ENCODE data around the gene TNXB. TPM values are rescaled to one million over a fixed set of nuclear protein-coding genes. Genes with fewer than 3 reads are reported as not detected.

TNXB gene
- total RNA-seq, 1 donor from 2014 or later: 6.0 TPM

- Mint-ChIP-seq H3K4me3 (ENCODE audit: unreplicated experiment) (no peak overlapping the region), H3K4me1 (ENCODE audit: low read depth, unreplicated experiment) (no peaks in the 10 kb centered on the region)
Observed at GRCh38 chr6:32084780-32085179, 24.4 kb downstream of the TNXB start.

GRCh38 chr6:32083812-32084768, 25.0 kb downstream of the TNXB start:
- Mint-ChIP-seq H3K36me3 (ENCODE audit: unreplicated experiment) (peaks cover 4% of the 10 kb centered on the region), H3K9me3 (ENCODE audit: unreplicated experiment) (peaks cover 7% of the 10 kb centered on the region), H3K27me3 (ENCODE audit: unreplicated experiment) (peaks cover 15% of the 10 kb centered on the region), H3K4me3 (ENCODE audit: unreplicated experiment) (no peak overlapping the region), H3K4me1 (ENCODE audit: low read depth, unreplicated experiment) (no peaks in the 10 kb centered on the region), H3K27ac (ENCODE audit: unreplicated experiment) (no peak overlapping the region)
- no peak for DNase-seq
- no peak for TF ChIP-seq CTCF (IDR thresholded peaks at IDR 0.05; ENCODE audit: partially characterized antibody, unreplicated experiment)

More at GRCh38 chr6:32084780-32085179, 24.4 kb downstream of the TNXB start:
- no peak for DNase-seq
- peaks cover 4% of the 10 kb centered on the region for H3K36me3 Mint-ChIP-seq (ENCODE audit: unreplicated experiment)
- TF ChIP-seq CTCF (IDR thresholded peaks at IDR 0.05; ENCODE audit: partially characterized antibody, unreplicated experiment): no peak
- peaks cover 17% of the 10 kb centered on the region for H3K27me3 Mint-ChIP-seq (ENCODE audit: unreplicated experiment)
- peaks cover 7% of the 10 kb centered on the region for H3K9me3 Mint-ChIP-seq (ENCODE audit: unreplicated experiment)
- no peak overlapping the region for H3K27ac Mint-ChIP-seq (ENCODE audit: unreplicated experiment)

- no peak for DNase-seq
- H3K27me3 Mint-ChIP-seq (ENCODE audit: unreplicated experiment): peaks cover 15% of the 10 kb centered on the region
- peaks cover 4% of the 10 kb centered on the region for H3K36me3 Mint-ChIP-seq (ENCODE audit: unreplicated experiment)
- H3K27ac Mint-ChIP-seq (ENCODE audit: unreplicated experiment): no peak overlapping the region
- H3K4me1 Mint-ChIP-seq (ENCODE audit: low read depth, unreplicated experiment): no peaks in the 10 kb centered on the region
- TF ChIP-seq CTCF (IDR thresholded peaks at IDR 0.05; ENCODE audit: partially characterized antibody, unreplicated experiment): no peak
- no peak overlapping the region for H3K4me3 Mint-ChIP-seq (ENCODE audit: unreplicated experiment)
- H3K9me3 Mint-ChIP-seq (ENCODE audit: unreplicated experiment): peaks cover 7% of the 10 kb centered on the region
Observed at GRCh38 chr6:32082935-32083334, 26.2 kb downstream of the TNXB start.

GRCh38 chr6:32082478-32082877, 26.7 kb downstream of the TNXB start:
- Mint-ChIP-seq H3K36me3 (ENCODE audit: unreplicated experiment) (peaks cover 4% of the 10 kb centered on the region), H3K27me3 (ENCODE audit: unreplicated experiment) (peaks cover 15% of the 10 kb centered on the region), H3K4me3 (ENCODE audit: unreplicated experiment) (no peak overlapping the region), H3K4me1 (ENCODE audit: low read depth, unreplicated experiment) (no peaks in the 10 kb centered on the region), H3K9me3 (ENCODE audit: unreplicated experiment) (peaks cover 7% of the 10 kb centered on the region), H3K27ac (ENCODE audit: unreplicated experiment) (no peak overlapping the region)
- TF ChIP-seq CTCF (IDR thresholded peaks at IDR 0.05; ENCODE audit: partially characterized antibody, unreplicated experiment): no peak
- DNase-seq: no peak
